GM21367 (cell line): ENCODE measurements around the gene ZNF540.
"Not testable (repeated sequence)": the region's sequence is repeated elsewhere in the genome, so short reads cannot be mapped to it uniquely, and the experiment has no call there.

Source experiments
- ATAC-seq: cut with Tn5 transposase; IDR thresholded peaks from one replicate; pipeline ENCODE4 v1.9.1; 2021; ENCODE audit not compliant: unreplicated experiment

ZNF540 gene

DNA sequence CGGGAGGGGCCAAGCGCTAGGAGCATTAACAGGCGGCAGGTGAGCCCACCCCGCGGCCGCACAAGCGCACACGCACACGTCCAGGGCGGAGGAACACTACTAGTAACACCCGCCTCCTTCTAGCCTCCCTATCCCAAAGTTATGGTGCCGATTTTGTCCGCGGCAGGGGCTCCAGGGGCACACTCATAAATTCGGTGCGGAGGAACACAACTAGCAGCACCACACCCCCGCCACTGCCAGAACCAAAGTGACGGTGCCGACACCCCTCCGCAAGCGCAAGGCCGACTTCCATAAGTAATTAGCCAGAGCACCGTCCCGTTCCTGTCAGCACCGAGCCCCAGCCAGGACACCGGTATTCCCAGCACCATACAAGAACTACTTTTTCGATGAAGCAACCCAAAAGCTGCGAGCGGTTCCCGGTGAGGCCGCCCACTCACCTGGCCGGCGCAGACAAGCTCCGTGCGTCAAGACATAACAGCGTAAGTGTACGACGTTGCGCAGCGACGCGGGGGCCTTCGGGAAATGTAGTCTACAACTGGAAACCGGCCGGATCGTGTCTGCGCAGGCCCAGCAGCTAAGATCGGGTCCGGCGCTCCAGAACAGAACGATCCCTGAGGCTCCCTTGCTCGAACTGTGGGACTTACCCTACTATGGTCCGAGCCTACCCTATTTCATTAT is at the start of gene ZNF540, which contains the start of gene ZNF571:
ZNF540 (plus strand) TSS at position 573 of the 678 bp plus-strand sequence. CDS start 3,572 bp downstream, outside the sequence.
ZNF571 (minus strand) TSS at position 489 of the 678 bp plus-strand sequence. CDS start 8,116 bp downstream, outside the sequence.
- ATAC-seq = peak; percentile 91

DNA sequence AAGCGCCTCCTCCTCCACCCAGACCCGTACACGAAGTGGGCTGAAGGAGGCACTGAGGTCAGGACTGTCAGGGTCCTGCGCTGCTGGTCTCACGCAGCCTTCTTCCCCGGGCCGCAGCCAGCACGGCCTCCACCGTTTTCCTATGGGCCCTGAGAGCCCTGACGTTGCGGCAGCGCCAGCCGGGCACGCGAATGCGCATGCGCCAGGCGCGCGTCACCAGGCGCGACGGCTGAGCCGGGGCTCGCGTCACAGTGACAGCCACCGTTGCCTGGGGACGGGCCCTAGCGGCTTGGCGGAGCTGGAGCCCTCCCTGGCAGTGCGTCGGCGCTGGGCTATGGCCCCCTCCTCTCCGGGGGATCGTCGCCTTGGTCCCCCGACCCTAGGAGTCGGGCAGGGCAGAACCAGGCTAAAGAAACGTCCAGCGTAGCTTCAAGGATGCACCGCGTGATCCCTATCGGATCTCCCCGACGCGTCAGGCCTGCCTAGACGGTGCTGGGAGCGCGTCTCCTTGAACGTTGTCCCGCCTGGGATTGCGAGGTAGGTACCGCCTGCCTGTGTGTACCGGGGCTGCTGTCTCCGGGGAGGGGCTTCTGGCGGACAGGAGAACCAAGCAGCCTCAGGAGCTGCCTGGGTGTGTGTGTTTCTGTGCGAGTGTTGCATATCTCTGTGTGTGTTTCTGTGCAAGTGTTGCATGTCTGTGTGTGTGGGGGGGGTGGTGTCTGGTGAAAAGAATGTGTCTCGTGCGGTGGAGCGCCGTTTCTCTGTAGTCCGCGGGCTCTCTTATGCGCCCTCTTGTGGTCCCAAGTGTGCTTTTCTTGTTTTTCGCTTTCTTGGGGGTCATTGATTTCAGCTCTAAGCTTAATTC is 43.3 kb upstream of the ZNF540 start:
- no peak for ATAC-seq

DNA sequence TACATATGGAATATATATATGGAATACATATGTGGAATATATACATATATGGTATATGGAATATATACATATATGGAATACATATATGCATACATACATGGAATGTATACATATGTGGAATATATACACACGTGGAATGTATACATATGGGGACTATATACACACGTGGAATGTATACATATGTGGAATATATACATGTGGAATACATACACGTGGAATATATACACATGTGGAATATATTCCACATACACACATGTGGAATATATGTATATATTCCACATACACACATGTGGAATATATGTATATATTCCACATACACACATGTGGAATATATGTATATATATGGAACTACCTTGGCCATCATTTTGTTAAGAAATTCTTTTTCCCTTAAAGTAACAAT is 31.2 kb upstream of the ZNF540 start:
- ATAC-seq = no peak

DNA sequence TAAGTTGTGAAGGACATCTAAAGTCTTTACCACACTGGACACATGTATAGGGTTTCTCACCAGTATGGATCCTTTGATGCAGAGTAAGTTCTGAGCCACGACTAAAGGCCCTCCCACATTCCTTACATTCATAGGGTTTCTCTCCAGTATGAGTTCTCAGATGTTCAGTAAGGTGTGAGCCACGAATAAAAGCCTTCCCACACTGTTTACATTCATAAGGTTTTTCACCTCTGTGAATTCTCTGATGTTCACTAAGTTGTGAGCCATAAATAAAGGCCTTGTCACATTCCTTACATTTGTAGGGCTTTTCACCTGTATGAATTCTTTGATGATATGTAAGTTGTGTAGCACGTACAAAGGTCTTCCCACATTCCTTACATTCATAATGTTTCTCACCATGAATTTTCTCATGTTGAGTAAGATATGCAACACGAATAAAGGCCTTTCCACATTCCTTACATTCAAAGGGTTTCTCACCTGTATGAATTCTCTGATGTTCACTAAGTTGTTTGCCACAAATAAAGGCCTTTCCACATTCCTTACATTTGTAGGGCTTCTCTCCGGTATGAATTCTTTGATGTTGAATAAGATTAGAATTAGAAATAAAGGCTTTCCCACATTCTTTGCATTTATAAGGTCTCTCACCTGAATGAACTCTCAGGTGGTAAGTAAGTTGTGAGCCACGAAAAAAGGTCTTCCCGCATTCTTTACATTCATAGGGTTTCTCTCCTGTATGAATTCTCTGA is 29.9 kb upstream of the ZNF540 start:
- no peak for ATAC-seq

DNA sequence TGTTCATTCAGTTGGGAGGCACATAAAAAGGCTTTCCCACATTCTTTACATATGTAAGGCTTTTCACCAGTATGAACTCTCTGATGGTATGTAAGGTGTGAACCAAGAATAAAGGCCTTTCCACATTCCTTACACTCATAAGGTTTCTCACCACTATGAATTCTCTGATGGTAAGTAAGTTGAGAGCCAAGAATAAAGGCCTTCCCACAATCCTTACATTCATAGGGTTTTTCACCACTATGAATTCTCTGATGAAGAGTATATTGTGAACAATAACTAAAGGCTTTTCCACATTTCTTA is 29.4 kb upstream of the ZNF540 start:
- ATAC-seq = no peak

DNA sequence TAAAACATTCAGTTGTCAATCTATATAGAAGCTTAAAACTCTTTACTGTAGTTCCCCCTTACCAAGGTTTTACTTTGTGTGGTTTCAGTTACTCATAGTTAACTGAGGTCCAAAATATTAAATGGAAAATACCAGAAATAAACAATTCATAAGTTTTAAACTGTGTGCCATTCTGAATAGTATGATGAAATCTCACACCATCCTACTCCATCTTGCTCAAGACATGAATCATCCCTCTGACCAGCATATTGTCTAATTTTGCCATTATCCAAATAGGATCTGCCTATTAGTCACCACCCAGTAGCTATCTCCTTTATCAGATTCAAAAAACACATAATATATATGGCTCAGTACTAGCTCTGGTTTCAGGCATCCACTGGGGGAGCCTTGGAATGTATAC is 22.5 kb upstream of the ZNF540 start:
- no peak for ATAC-seq

DNA sequence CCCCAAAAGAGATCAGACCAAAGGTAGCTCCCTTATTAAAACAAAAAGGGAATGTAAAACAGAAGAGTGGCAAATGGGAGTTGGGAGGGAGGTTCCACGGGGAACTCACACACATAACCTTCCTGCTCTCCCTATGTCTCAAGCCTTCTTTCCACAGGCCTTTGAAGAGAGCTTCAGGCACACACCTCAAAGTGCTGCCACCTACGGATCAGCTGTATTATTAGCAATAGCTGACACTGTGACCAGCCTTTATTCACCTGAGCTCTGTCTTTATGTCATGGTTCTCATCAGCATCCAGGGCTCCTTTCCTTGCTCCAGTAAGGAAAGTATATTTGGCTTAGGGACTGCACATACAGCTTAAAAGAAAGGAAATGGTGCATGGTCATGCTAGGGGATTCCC is 11.3 kb upstream of the ZNF540 start:
- no peak for ATAC-seq

DNA sequence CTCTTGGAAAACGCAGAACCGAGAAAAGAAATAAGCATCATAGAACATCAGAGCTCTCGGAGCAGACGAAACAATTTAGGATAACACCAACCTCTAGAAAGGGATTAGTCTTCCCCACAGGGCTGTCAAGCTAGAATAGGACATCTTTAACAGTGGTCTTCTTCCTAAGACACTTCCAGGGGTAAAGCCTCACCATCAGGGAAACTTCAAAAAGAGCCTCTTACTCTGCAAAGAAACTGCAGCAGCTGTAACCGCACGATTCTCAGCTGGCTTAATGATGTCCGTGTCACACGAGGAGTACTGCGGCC is 726 bp upstream of the ZNF540 start:
- no peak for ATAC-seq

DNA sequence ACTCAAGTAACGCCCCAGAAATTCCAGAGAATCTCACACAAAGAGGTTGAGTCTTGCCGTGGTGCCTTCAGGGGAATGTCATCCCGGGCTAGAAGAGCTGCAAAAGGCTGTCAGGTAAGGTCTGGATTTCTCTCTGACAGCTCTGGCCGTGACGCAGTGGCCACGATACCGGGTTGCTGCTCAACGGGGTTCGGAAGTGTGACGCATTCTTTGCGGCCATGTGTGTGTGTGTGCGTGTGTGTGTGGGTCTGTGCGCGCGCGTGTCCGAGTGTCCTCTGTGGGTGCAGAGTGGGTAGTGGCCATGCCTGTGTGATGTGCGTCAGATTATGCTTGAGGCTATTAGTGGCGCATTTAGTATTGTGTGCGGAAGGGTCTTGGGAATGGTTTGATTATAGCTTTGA is 306 bp downstream of the ZNF540 start:
- no peak for ATAC-seq

DNA sequence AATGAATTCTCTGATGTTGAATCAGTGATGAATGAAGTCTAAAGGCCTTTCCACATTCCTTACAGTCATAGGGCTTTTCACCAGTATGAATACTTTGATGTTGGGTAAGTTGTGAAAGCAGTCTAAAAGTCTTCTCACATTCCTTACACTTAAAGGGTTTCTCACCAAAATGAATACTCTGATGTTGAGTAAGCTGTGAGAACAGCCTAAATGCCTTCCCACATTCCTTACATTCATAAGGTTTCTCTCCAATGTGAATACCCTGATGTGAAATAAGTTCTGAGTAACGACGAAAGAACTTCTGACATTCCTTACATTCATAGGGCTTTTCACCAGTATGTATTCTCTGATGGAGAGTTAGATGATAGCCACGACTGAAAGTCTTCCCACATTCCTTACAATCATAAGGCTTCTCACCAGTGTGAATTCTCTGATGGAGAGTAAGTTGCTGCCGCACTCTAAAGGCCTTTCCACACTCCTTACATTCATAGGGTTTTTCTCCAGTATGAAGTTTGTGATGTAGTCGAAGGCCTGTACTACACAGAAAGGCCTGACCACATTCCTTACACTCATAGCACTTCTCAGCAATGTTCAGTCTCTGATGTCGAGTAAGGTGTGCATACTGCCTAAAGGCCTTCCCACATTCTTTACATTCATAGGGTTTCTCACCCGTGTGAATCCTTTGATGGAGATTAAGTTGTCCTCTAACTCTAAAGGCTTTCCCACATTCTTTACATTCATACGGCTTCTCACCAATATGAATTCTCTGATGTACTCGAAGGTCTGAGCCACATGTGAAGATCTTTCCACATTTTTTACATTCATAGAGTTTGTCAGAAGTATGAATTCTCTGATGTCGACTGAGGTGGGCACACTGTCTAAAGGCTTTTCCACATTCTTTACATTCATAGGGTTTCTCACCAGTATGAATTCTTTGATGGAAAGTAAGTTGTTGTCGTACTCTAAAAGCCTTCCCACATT is 40.7 kb downstream of the ZNF540 start:
- ATAC-seq = no peak

DNA sequence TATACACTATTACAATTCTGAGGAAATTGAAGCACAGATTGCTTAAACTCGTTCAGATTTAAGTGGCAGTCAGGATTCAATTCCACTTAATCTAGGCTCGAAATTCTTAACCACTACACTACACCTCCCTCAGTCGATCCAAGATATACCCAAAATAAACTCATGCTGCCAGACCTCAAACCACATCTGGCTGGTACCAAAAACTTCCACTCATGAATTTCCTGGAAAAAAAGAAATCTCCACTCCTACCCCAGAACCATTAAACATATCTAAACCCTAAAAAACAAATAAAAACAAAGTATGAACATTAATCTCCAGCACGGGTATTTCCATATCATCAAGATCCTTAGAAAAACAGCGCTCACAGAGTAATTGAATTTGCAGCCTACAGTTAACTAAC is 59.4 kb downstream of the ZNF540 start:
- no peak for ATAC-seq

DNA sequence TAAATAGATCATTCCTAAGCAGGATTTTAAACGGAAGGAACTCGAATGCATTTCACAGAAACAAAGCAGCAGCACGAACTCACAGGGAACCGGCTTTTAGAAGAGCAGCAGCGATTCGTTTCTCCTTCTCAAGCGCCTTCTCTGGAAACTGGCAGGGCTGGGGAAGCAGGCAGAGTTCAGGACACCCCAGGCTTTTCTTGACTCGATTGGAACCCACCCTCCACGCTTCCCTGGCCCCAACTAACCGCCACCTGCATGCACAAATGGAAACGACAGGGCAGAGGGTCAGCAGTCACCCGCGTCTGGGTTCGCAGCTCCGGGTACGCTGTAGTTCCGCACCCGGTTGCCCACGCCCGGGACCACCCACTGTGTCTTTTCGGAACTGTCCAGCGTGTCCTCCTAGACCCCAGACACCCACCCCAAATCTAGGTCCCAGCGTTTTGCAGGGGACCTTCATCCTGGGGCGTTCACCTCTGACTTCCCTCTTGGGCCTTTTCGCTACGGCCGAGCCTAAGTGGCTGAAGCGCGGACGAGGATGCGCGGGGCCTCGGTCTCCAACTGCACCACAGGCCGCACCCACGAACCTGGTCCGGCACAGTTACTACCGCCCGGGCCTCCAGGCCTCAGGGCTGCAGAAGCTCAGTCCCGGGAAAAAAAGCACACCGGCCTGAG is 60.1 kb downstream of the ZNF540 start:
- peak; percentile 34 for ATAC-seq

DNA sequence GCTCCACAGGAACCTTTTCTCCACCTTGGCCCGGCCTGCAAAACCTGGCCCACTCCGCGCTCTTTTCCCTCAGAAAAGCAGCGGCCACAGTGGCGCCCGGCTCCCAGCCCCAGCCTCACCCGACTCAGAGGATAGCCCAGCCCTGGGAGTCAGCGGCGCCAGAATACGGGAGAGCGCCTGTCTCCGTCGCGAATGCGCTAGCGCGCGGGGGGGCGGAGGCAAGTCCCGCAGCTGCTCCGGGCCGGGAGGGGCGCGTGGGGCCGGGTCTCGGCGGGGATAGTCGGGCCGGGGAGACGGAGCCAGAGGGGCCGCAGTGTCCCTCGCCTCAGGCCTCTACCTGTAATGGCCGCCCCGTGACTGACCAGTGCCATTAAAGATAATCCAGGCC is 60.6 kb downstream of the ZNF540 start, which contains the start of gene ZFP30:
ZFP30 (minus strand) TSS at position 165 of the 388 bp plus-strand sequence. CDS start 7,643 bp downstream, outside the sequence.
- ATAC-seq = peak; percentile 46

DNA sequence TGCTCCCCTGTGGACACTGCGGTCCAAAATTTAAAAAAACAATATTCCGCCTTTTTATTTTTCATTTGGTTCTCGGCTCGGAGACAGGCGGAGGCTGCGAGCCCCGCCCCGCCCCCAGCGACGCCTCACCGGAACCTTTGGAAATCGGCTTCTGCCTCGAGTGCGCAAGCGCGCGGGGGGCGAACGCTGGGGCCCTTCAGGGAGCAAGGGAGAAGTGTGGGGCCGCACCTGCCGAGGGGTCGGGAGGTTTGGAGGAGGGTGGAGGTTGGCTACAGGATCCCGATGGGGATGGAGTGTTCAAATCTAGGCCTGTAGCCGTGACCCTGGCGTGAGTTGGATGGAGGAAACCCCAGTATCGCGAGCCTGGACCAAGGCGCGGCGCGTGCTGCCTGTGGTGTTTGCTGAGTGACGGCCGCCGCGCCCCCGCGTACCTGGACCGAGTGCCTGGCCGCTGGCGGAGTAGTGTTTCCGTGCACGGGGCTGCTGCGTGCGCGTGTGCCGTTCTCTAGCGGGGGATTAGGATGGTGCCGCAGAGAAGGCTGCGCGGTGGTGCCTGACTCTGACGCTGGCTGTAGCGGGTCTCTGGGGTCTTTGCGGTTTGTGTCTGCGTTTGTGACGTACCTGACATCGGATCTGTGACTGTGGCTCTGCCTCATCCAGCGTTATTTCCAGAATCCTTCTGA is 61.2 kb downstream of the ZNF540 start:
- peak; percentile 49 for ATAC-seq

DNA sequence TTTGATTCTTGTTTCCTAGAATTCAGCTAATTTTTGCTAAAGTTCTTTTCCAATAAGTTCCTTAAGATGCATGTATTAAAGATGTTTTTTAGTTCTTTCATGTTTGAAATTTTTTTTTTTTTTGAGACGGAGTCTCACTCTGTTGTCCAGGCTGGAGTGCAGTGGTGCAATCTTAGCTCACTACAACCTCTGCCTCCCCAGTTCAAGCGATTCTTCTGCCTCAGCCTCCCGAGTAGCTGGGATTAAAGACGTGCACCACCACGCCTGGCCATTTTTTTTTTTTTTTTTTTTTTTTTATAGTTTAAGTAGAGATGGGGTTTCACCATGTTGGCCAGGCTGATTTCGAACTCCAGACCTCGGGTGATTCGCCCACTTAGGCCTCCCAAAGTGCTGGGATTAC is 62.5 kb downstream of the ZNF540 start:
- not testable (repeated sequence) for ATAC-seq
